H1 (cell line): ENCODE data around the gene RHBDD2. TPM values are rescaled to one million over a fixed set of nuclear protein-coding genes. Genes with fewer than 3 reads are reported as not detected.
"Not testable (repeated sequence)": the region's sequence is repeated elsewhere in the genome, so short reads cannot be mapped to it uniquely, and the experiment has no call there.

Source experiments
- CTCF ChIA-PET: fragments of 300-600 bp; sonication (Branson Sonifier 250); formaldehyde crosslinking; loops from one replicate; lab custom pipeline; 2021; ENCODE audit not compliant: partially characterized antibody; lab: Charles Lee
- POLR2A ChIA-PET: fragments of 300-600 bp; sonication (Branson Sonifier 250); formaldehyde crosslinking; loops from one replicate; lab custom pipeline; 2021; ENCODE audit warnings: inconsistent platforms; ENCODE audit not compliant: partially characterized antibody; lab: Charles Lee
- DNase-seq, 2 experiments: peaks; one replicate each; pipeline versions ENCODE4 v3.0.0 to v3.0.0-alpha.2; 2010 to 2022; ENCODE audit warnings: low spot score in 2 of 2, low read depth in 1 of 2, mixed read lengths in 1 of 2
- FAIRE-seq: peaks from 2 replicates; lab custom pipeline; 2011; peaks lifted over from hg19 to GRCh38; lab: Jason Lieb, UNC
- H2AFZ ChIP-seq: 2 replicates; pipeline ENCODE4 v1.8.1; 2012; ENCODE audit warnings: low read length, inconsistent platforms
- H2AK5ac ChIP-seq: 2 replicates; pipeline ENCODE4 v1.6.1; 2013; ENCODE audit warnings: low read depth, low read length
- H2BK120ac ChIP-seq: replicated peaks from 2 replicates; pipeline ENCODE3; 2013; ENCODE audit warnings: low read depth, low read length, inconsistent platforms
- H2BK12ac ChIP-seq: 2 replicates; pipeline ENCODE4 v1.6.1; 2013; ENCODE audit warnings: low read depth, low read length
- H2BK15ac ChIP-seq: 2 replicates; pipeline ENCODE4 v1.6.1; 2013; ENCODE audit warnings: low read length
- H2BK20ac ChIP-seq: 2 replicates; pipeline ENCODE4 v1.6.1; 2013; ENCODE audit warnings: low read length
- H2BK5ac ChIP-seq: 2 replicates; pipeline ENCODE4 v1.6.1; 2013; ENCODE audit warnings: low read depth, low read length
- H3K14ac ChIP-seq: 2 replicates; pipeline ENCODE4 v1.6.1; 2013; ENCODE audit warnings: inconsistent platforms; ENCODE audit not compliant: insufficient read length
- H3K18ac ChIP-seq: 2 replicates; pipeline ENCODE4 v1.6.1; 2013; ENCODE audit warnings: low read length; ENCODE audit errors: extremely low read depth
- H3K23ac ChIP-seq: 2 replicates; pipeline ENCODE4 v1.6.1; 2013; ENCODE audit warnings: inconsistent platforms; ENCODE audit not compliant: insufficient read length
- H3K23me2 ChIP-seq: 2 replicates; pipeline ENCODE4 v1.6.1; 2013; ENCODE audit warnings: low read depth, low read length
- H3K27ac ChIP-seq: 2 replicates; pipeline ENCODE4 v1.6.1; 2011; ENCODE audit warnings: low read depth, low read length, inconsistent platforms
- H3K27me3 ChIP-seq, 4 experiments: replicated peaks in 1 of 4; 1 replicate in 1 of 4; 2 replicates in 3 of 4; pipeline versions ENCODE4 v1.6.1 to v1.8.1; 2011 to 2013; ENCODE audit warnings: low read length in 3 of 4, mild to moderate bottlenecking in 3 of 4, inconsistent platforms in 2 of 4, mixed read lengths in 2 of 4, moderate library complexity in 1 of 4; ENCODE audit not compliant: control insufficient read depth in 3 of 4, insufficient read depth in 3 of 4; ENCODE audit errors: extremely low read depth in 1 of 4
- H3K36me3 ChIP-seq, 4 experiments: 2 replicates each; pipeline versions ENCODE4 v1.6.1 to v1.8.1; 2011 to 2013; ENCODE audit warnings: mild to moderate bottlenecking in 4 of 4, low read length in 3 of 4, moderate library complexity in 2 of 4, control low read depth in 1 of 4, inconsistent platforms in 1 of 4; ENCODE audit not compliant: insufficient read depth in 4 of 4, control insufficient read depth in 2 of 4
- H3K4ac ChIP-seq: replicated peaks from 2 replicates; pipeline ENCODE3; 2013; ENCODE audit warnings: low read length, low read depth, mixed read lengths, inconsistent platforms; ENCODE audit not compliant: insufficient read length
- H3K4me1 ChIP-seq, 4 experiments: replicated peaks in 1 of 4; 1 replicate in 1 of 4; 2 replicates in 3 of 4; pipeline versions ENCODE4 v1.6.1 to v1.8.1; 2011 to 2013; ENCODE audit warnings: low read length in 3 of 4, inconsistent platforms in 2 of 4, mixed read lengths in 1 of 4; ENCODE audit not compliant: insufficient read depth in 4 of 4, control insufficient read depth in 3 of 4
- H3K4me2 ChIP-seq, 2 experiments: 2 replicates each; pipeline versions ENCODE4 v1.6.1 to v1.8.1; 2011 to 2013; ENCODE audit warnings: low read depth in 2 of 2, low read length in 2 of 2, control low read depth in 1 of 2, inconsistent platforms in 1 of 2, mild to moderate bottlenecking in 1 of 2; ENCODE audit not compliant: insufficient read depth in 1 of 2
- H3K4me3 ChIP-seq, 4 experiments: fragments of 200-600, 300-600 bp in 1 of 4; sonication (generic), shearing (Covaris generic), sonication (Bioruptor Twin) in 1 of 4; 2 replicates each; pipeline versions ENCODE4 v1.5.1 to v1.8.1; 2011 to 2016; ENCODE audit warnings: low read length in 4 of 4, low read depth in 3 of 4, control low read depth in 2 of 4, inconsistent platforms in 2 of 4, mild to moderate bottlenecking in 2 of 4, mixed read lengths in 1 of 4, moderate library complexity in 1 of 4; ENCODE audit not compliant: insufficient read depth in 2 of 4; ENCODE audit errors: extremely low read depth in 1 of 4
- H3K56ac ChIP-seq: replicated peaks from 2 replicates; pipeline ENCODE3; 2013; ENCODE audit warnings: low read depth, mild to moderate bottlenecking, mixed read lengths, low read length, inconsistent platforms; ENCODE audit not compliant: insufficient read length
- H3K79me1 ChIP-seq: 2 replicates; pipeline ENCODE4 v1.6.1; 2013; ENCODE audit warnings: low read depth, low read length, control low read depth
- H3K79me2 ChIP-seq, 2 experiments: 2 replicates each; pipeline versions ENCODE4 v1.6.1 to v1.8.1; 2012 to 2013; ENCODE audit warnings: low read length in 2 of 2, mild to moderate bottlenecking in 2 of 2, inconsistent platforms in 1 of 2; ENCODE audit not compliant: insufficient read depth in 2 of 2, control insufficient read depth in 1 of 2
- H3K9ac ChIP-seq, 4 experiments: replicated peaks in 1 of 4; 1 replicate in 1 of 4; 2 replicates in 3 of 4; pipeline versions ENCODE4 v1.6.1 to v1.8.1; 2011 to 2013; ENCODE audit warnings: low read depth in 3 of 4, low read length in 3 of 4, control low read depth in 2 of 4, mild to moderate bottlenecking in 2 of 4, moderate library complexity in 2 of 4, inconsistent platforms in 1 of 4; ENCODE audit errors: extremely low read depth in 1 of 4
- H3K9me3 ChIP-seq, 2 experiments: 2 replicates each; pipeline versions ENCODE4 v1.6.1 to v1.8.1; 2012 to 2013; ENCODE audit warnings: mild to moderate bottlenecking in 2 of 2, moderate library complexity in 2 of 2, control low read depth in 1 of 2, inconsistent platforms in 1 of 2, low read depth in 1 of 2, low read length in 1 of 2, mixed read lengths in 1 of 2; ENCODE audit not compliant: insufficient read depth in 2 of 2
- H4K20me1 ChIP-seq, 2 experiments: replicated peaks in 1 of 2; 2 replicates each; pipeline versions ENCODE3 to v1.8.1; 2011 to 2013; ENCODE audit warnings: inconsistent platforms in 2 of 2, low read length in 2 of 2, mild to moderate bottlenecking in 1 of 2; ENCODE audit not compliant: insufficient read depth in 2 of 2, control insufficient read depth in 1 of 2
- H4K5ac ChIP-seq: 2 replicates; pipeline ENCODE4 v1.6.1; 2013; ENCODE audit warnings: low read length, low read depth, mixed read lengths, inconsistent platforms; ENCODE audit not compliant: insufficient read length
- H4K8ac ChIP-seq: 2 replicates; pipeline ENCODE4 v1.8.0; 2013; ENCODE audit warnings: mild to moderate bottlenecking, moderate library complexity, low read length, inconsistent platforms; ENCODE audit not compliant: insufficient read depth; ENCODE audit errors: extremely low read depth
- H4K91ac ChIP-seq: replicated peaks from 2 replicates; pipeline ENCODE3; 2013; ENCODE audit warnings: low read length, mixed read lengths, inconsistent platforms; ENCODE audit not compliant: insufficient read length
- WGBS, 2 experiments: shearing (Covaris generic) in 1 of 2; methylation state at CpG; one replicate each; pipeline versions ENCODE4 v1.1.6 to v1.1.7; 2013 to 2015; ENCODE audit warnings: low lambda C conversion rate in 2 of 2, mixed read lengths in 2 of 2, inconsistent platforms in 1 of 2, low coverage in 1 of 2, missing lambda C conversion rate in 1 of 2; ENCODE audit not compliant: insufficient replicate concordance in 2 of 2, insufficient coverage in 1 of 2, insufficient read length in 1 of 2; ENCODE audit errors: extremely low coverage in 1 of 2, missing lambda C conversion rate in 1 of 2; 5-methylcytosine and 5-hydroxymethylcytosine counted together
- polyA plus RNA-seq, 7 experiments: library from polyadenylated mRNA; depleted of rRNA in 3 of 7; stranded (reverse) in 5 of 7; unstranded in 2 of 7; fragments of >200 nt in 5 of 7; fragments of 200-250 nt in 2 of 7; gene quantifications; 1 replicate in 5 of 7; 2 replicates in 1 of 7; 4 replicates in 1 of 7; pipeline versions ENCODE4 v1.2.1 to v1.2.3, GENCODE V29; 2011 to 2013; ENCODE audit warnings: missing spikeins in 2 of 7, mixed read lengths in 2 of 7
- total RNA-seq: library from RNA; stranded (reverse); fragmentation: NEBNext Ultra II Directional; extraction: Animal tissue kit (Norgen Biotek cat#: 25700); gene quantifications from 2 replicates; pipeline ENCODE4 v1.2.1, GENCODE V29; 2021

RHBDD2 gene
- total and polyA plus RNA-seq, 2 of the 8 experiments (the other 6 are each of a cell fraction or from before 2014, with no cell fraction given): 28.3 to 65.5 TPM

- H3K27me3 ChIP-seq, FAIRE-seq, H3K27ac ChIP-seq, H4K8ac ChIP-seq, H3K56ac ChIP-seq, H3K9ac ChIP-seq, H4K91ac ChIP-seq, H2BK12ac ChIP-seq, H2BK120ac ChIP-seq, H3K79me1 ChIP-seq, H4K5ac ChIP-seq, H2BK5ac ChIP-seq, H3K23ac ChIP-seq, H3K14ac ChIP-seq, H2BK20ac ChIP-seq, H3K9me3 ChIP-seq, H2AK5ac ChIP-seq, DNase-seq, H4K20me1 ChIP-seq, H3K4me3 ChIP-seq, H3K18ac ChIP-seq, H3K4me2 ChIP-seq, H3K36me3 ChIP-seq, H2AFZ ChIP-seq, H3K79me2 ChIP-seq, H3K4ac ChIP-seq, H2BK15ac ChIP-seq: not testable (repeated sequence)
- H3K4me1 ChIP-seq: peaks cover 0 to 11% (median 4%) of the 10 kb centered on the region in 4 experiments; a peak in 6 of 7 replicates
- CTCF ChIA-PET: interaction anchor here (1.0 to 1.3 kb wide), 3 partner anchors 45 to 109 kb away, joined by 3 to 5 read pairs (median 4); no protein-coding TSS in a partner anchor
- peaks cover 10% of the 10 kb centered on the region for H3K23me2 ChIP-seq
- WGBS, 2 experiments: 86% methylated on average over 10 of the region's 12 CpGs; no CpG with 5 or more reads in 1 of the 2 experiments
- POLR2A ChIA-PET: interaction anchor here (1.0 kb wide), 1 partner anchor 39 kb away, joined by 3 read pairs; no protein-coding TSS in a partner anchor
Observed at GRCh38 chr7:75911186-75911585, 32.4 kb downstream of the RHBDD2 start.
